Large intestine (tissue), 3 donors: ENCODE results near the gene BCAR1. TPM values are rescaled to one million over a fixed set of nuclear protein-coding genes. Genes with fewer than 3 reads are reported as not detected.

Experiments
- DNase-seq, 2 donors: peaks; one replicate each; pipeline versions ENCODE4 v3.0.0 to v3.0.0-alpha.2; 2013
- H3K27ac ChIP-seq: one replicate; pipeline ENCODE4 v1.5.1; 2013; ENCODE audit warnings: low read length
- H3K27me3 ChIP-seq: 2 replicates; pipeline ENCODE4 v1.6.1; 2013; ENCODE audit warnings: low read length; ENCODE audit not compliant: control insufficient read depth, insufficient read depth
- H3K36me3 ChIP-seq: 2 replicates; pipeline ENCODE4 v1.6.1; 2013; ENCODE audit warnings: low read length; ENCODE audit not compliant: control insufficient read depth, insufficient read depth
- H3K4me1 ChIP-seq: one replicate; pipeline ENCODE4 v1.6.1; 2013; ENCODE audit warnings: low read length; ENCODE audit not compliant: control insufficient read depth, insufficient read depth
- H3K4me3 ChIP-seq: one replicate; pipeline ENCODE4 v1.5.1; 2013; ENCODE audit warnings: low read length
- H3K9me3 ChIP-seq: one replicate; pipeline ENCODE4 v1.6.1; 2013; ENCODE audit warnings: mild to moderate bottlenecking, low read depth, low read length, moderate library complexity; ENCODE audit not compliant: control insufficient read depth
- whole genome bisulfite sequencing: methylation state at CpG from one replicate; pipeline ENCODE4 v1.1.5; 2013; ENCODE audit warnings: low lambda C conversion rate; ENCODE audit not compliant: insufficient coverage; 5-methylcytosine and 5-hydroxymethylcytosine counted together
- polyA plus RNA-seq: library from polyadenylated mRNA; unstranded; fragments of 120-200 nt; gene quantifications from one replicate; pipeline ENCODE4 v1.2.1, GENCODE V29; 2013

The BCAR1 gene
- polyA plus RNA-seq, 1 donor: 58.6 TPM

GRCh38 chr16:75231570-75231969, 19.9 kb downstream of the BCAR1 start:
- Histone ChIP-seq H3K27ac (no peak overlapping the region), H3K4me1 (peaks cover 6% of the 10 kb centered on the region), H3K4me3 (no peak overlapping the region), H3K9me3 (peaks cover 4% of the 10 kb centered on the region), H3K36me3 (peaks cover 80% of the 10 kb centered on the region), H3K27me3 (no peaks in the 10 kb centered on the region)
- DNase-seq: no peak
- no CpG with 5 or more reads among the region's 11 CpGs for WGBS

GRCh38 chr16:75230471-75231110, 20.8 kb downstream of the BCAR1 start:
- WGBS: no CpG with 5 or more reads among the region's 9 CpGs
- no peak for DNase-seq
- Histone ChIP-seq H3K4me1 (peaks cover 6% of the 10 kb centered on the region), H3K27ac (no peak overlapping the region), H3K9me3 (peaks cover 4% of the 10 kb centered on the region), H3K36me3 (peaks cover 71% of the 10 kb centered on the region), H3K4me3 (no peak overlapping the region), H3K27me3 (no peaks in the 10 kb centered on the region)

- Histone ChIP-seq H3K4me3 (no peak overlapping the region), H3K36me3 (peaks cover 59% of the 10 kb centered on the region), H3K4me1 (peaks cover 5% of the 10 kb centered on the region), H3K9me3 (no peaks in the 10 kb centered on the region), H3K27me3 (no peaks in the 10 kb centered on the region), H3K27ac (no peak overlapping the region)
- 100% methylated on average over 2 of the region's 48 CpGs for WGBS
- DNase-seq: no peak
Observed at GRCh38 chr16:75229172-75230031, 22.0 kb downstream of the BCAR1 start.

- Histone ChIP-seq H3K9me3 (no peaks in the 10 kb centered on the region), H3K4me3 (no peak overlapping the region), H3K27ac (no peak overlapping the region), H3K27me3 (no peaks in the 10 kb centered on the region), H3K4me1 (no peaks in the 10 kb centered on the region), H3K36me3 (peaks cover 50% of the 10 kb centered on the region)
- no peak for DNase-seq
- WGBS: no CpG with 5 or more reads among the region's 17 CpGs
Observed at GRCh38 chr16:75228143-75228976, 23.1 kb downstream of the BCAR1 start.

- Histone ChIP-seq H3K27me3 (no peaks in the 10 kb centered on the region), H3K9me3 (no peaks in the 10 kb centered on the region), H3K27ac (no peak overlapping the region), H3K4me1 (no peaks in the 10 kb centered on the region), H3K4me3 (no peak overlapping the region), H3K36me3 (peaks cover 42% of the 10 kb centered on the region)
- WGBS: no CpG with 5 or more reads among the region's 18 CpGs
- DNase-seq: no peak
Observed at GRCh38 chr16:75227361-75228142, 23.9 kb downstream of the BCAR1 start.

- Histone ChIP-seq H3K4me3 (no peak overlapping the region), H3K27ac (no peak overlapping the region), H3K36me3 (peaks cover 40% of the 10 kb centered on the region), H3K27me3 (no peaks in the 10 kb centered on the region), H3K4me1 (no peaks in the 10 kb centered on the region), H3K9me3 (no peaks in the 10 kb centered on the region)
- no CpG with 5 or more reads among the region's 22 CpGs for WGBS
- DNase-seq: no peak
Observed at GRCh38 chr16:75226550-75227360, 24.7 kb downstream of the BCAR1 start.

GRCh38 chr16:75225678-75226515, 25.5 kb downstream of the BCAR1 start:
- no peaks in the 10 kb centered on the region for H3K27me3 ChIP-seq
- no peaks in the 10 kb centered on the region for H3K9me3 ChIP-seq
- H3K36me3 ChIP-seq: peaks cover 34% of the 10 kb centered on the region
- no peak overlapping the region for H3K27ac ChIP-seq
- no peak for DNase-seq
- no peak overlapping the region for H3K4me3 ChIP-seq
- no CpG with 5 or more reads among the region's 26 CpGs for WGBS
- H3K4me1 ChIP-seq: no peaks in the 10 kb centered on the region

GRCh38 chr16:75225092-75225491, 26.3 kb downstream of the BCAR1 start:
- H3K27ac ChIP-seq: no peak overlapping the region
- no peaks in the 10 kb centered on the region for H3K27me3 ChIP-seq
- H3K4me3 ChIP-seq: no peak overlapping the region
- no peaks in the 10 kb centered on the region for H3K9me3 ChIP-seq
- H3K36me3 ChIP-seq: peaks cover 26% of the 10 kb centered on the region
- H3K4me1 ChIP-seq: no peaks in the 10 kb centered on the region
- DNase-seq: no peak
- 60% methylated on average over 1 of the region's 12 CpGs for WGBS
